Erythroblast (primary cell): ENCODE results near the gene F12.
"Not testable (repeated sequence)": the region's sequence is repeated elsewhere in the genome, so short reads cannot be mapped to it uniquely, and the experiment has no call there.

Experiments
- DNase-seq, 2 experiments: peaks; one replicate each; lab custom pipeline; 2025; lab: John Stamatoyannopoulos, UW
- GATA1 ChIP-seq: IDR thresholded peaks from 2 replicates; pipeline ENCODE4 v1.6.1; 2011; ENCODE audit warnings: low read depth, mild to moderate bottlenecking, control low read depth, low read length, moderate library complexity
- POLR2A ChIP-seq: IDR thresholded peaks from 2 replicates; pipeline ENCODE4 v1.6.1; 2011; ENCODE audit warnings: mild to moderate bottlenecking, low read length

F12 gene

GRCh38 chr5:177425801-177426565, 16.6 kb upstream of the F12 start:
- peak; percentile 100 for DNase-seq
- TF ChIP-seq GATA1 (no peak), POLR2A (peak; percentile 84)

GRCh38 chr5:177425196-177425800, 15.9 kb upstream of the F12 start:
- DNase-seq = no peak
- TF ChIP-seq GATA1 = no peak
- no peak for TF ChIP-seq POLR2A

- no peak for DNase-seq
- TF ChIP-seq POLR2A = no peak
- TF ChIP-seq GATA1 = no peak
Observed at GRCh38 chr5:177423671-177424070, 14.3 kb upstream of the F12 start.

- DNase-seq = no peak
- TF ChIP-seq POLR2A (no peak), GATA1 (no peak)
Observed at GRCh38 chr5:177421062-177421798, 11.9 kb upstream of the F12 start.

- not testable (repeated sequence) for DNase-seq
Observed at GRCh38 chr5:177420472-177420871, 11.1 kb upstream of the F12 start.

- no peak for DNase-seq
Observed at GRCh38 chr5:177419046-177419445, 9.7 kb upstream of the F12 start.

GRCh38 chr5:177417081-177417480, 7.7 kb upstream of the F12 start:
- not testable (repeated sequence) for DNase-seq

More at GRCh38 chr5:177419046-177419445, 9.7 kb upstream of the F12 start:
- TF ChIP-seq POLR2A (no peak), GATA1 (no peak)

- DNase-seq = no peak
- no peak for TF ChIP-seq GATA1
- TF ChIP-seq POLR2A = no peak
Observed at GRCh38 chr5:177414481-177414880, 5.1 kb upstream of the F12 start.

- DNase-seq = peak in 1 of 2 experiments; percentile 32
- TF ChIP-seq POLR2A (no peak), GATA1 (no peak)
Observed at GRCh38 chr5:177412603-177413233, 3.4 kb upstream of the F12 start.

- TF ChIP-seq GATA1 = no peak
- DNase-seq = no peak
Observed at GRCh38 chr5:177410575-177410974, 1.2 kb upstream of the F12 start.

GRCh38 chr5:177405805-177406204, 3.6 kb downstream of the F12 start:
- TF ChIP-seq GATA1 (no peak), POLR2A (no peak)
- no peak for DNase-seq

GRCh38 chr5:177405312-177405711, 4.1 kb downstream of the F12 start:
- DNase-seq = no peak
- TF ChIP-seq GATA1 (no peak), POLR2A (no peak)

GRCh38 chr5:177404641-177405179, 4.7 kb downstream of the F12 start:
- TF ChIP-seq POLR2A = no peak
- TF ChIP-seq GATA1 = no peak

GRCh38 chr5:177403792-177404640, 5.3 kb downstream of the F12 start:
- TF ChIP-seq POLR2A = no peak
- no peak for TF ChIP-seq GATA1
- peak; percentile 87 to 92 for DNase-seq

More at GRCh38 chr5:177404641-177405179, 4.7 kb downstream of the F12 start:
- no peak for DNase-seq
